Stimulated activated CD4-positive, alpha-beta T cell treated with anti-CD3 and anti-CD28 coated beads, Interleukin-1b, Interleukin-23, amount 100 ng/mL, for 24 hours (primary cell): Measurements from ENCODE around the gene EEF2K.
"Not testable (repeated sequence)": the region's sequence is repeated elsewhere in the genome, so short reads cannot be mapped to it uniquely, and the experiment has no call there.

Experiments used
- DNase-seq, 4 experiments: peaks; one replicate each; pipeline ENCODE4 v3.0.0-alpha.2; 2020; ENCODE audit warnings: low read depth in 4 of 4, low spot score in 1 of 4

Gene EEF2K

GRCh38 chr16:22207715-22208360 lies 1.8 kb downstream of the EEF2K start:
- no peak for DNase-seq

DNA sequence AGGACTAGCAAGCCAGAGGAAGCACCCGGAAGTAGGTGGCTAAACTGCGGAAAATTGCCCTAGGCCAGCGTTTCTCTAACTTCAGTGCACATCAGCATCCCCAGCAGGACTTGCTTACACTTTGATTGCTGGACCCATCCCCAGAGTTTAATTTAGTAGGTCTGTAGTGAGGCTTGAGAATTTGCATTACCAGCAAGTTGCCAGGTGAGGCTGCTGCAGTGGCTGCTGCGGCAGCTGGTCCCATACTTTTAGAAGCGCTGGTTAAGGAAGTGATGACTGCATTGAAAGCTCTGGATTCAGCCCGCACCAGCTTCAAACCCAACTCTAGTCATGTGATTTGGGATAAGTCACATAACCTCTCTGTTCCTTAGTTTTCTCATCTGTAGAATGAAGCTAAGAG lies 4.2 kb downstream of the EEF2K start:
- DNase-seq: no peak

DNA sequence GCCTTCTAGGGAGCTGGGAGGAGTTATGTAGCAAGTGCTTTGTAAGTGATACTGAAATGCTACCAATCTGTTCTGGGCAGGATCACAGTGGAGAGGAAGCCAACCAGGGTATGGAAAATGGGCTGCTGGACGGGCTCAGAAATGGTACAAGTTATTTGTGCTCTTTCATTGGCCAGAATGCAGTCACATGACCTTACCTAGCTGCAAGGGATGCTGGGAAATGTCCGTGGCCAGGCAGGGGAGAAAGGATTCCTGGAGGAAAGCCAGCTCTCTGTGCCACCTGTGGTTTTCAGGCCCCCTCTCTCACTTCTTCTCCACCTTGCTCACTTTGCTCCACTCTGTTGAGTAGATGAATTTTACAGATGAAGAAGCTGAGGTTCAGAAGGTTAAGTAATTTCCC lies 4.8 kb downstream of the EEF2K start:
- DNase-seq: no peak

- no peak for DNase-seq
These were observed 7.2 kb downstream of the EEF2K start for GRCh38 chr16:22213236-22213635.

GRCh38 chr16:22213801-22214200 lies 7.7 kb downstream of the EEF2K start:
- DNase-seq: no peak

- DNase-seq: no peak
These were observed 8.3 kb downstream of the EEF2K start for GRCh38 chr16:22214402-22214801.

- no peak for DNase-seq
These were observed 8.8 kb downstream of the EEF2K start for GRCh38 chr16:22214889-22215288.

DNA sequence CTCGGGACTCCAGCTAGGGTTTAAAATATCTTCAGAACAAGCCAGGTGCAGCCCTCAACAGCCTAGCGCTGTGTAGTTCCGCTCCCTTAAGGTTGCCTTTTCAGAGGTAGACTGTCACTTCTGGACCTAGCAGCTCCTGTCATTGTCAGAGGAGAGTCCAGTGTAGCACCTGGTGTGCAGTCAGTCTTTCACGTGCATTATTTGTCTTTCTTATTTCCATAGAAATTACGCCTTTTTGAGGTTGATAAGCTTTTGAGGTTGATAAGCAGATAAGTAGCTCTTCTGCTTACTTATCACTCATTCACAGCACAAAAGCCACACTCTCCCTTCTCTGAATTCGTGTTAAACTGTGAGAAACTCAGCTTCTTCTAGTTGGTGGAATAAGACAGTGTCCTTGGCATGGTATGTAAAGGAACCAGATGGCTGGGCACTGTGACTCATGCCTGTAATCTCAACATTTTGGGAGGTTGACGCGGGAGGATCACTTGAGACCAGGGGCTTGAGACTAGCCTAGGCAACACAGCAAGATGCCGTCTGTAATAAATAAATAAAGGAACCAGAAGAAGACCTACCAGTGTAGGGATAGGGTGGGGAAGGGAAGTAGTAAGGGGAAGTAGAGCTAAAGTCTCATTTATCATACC lies 10.2 kb downstream of the EEF2K start:
- no peak for DNase-seq

DNA sequence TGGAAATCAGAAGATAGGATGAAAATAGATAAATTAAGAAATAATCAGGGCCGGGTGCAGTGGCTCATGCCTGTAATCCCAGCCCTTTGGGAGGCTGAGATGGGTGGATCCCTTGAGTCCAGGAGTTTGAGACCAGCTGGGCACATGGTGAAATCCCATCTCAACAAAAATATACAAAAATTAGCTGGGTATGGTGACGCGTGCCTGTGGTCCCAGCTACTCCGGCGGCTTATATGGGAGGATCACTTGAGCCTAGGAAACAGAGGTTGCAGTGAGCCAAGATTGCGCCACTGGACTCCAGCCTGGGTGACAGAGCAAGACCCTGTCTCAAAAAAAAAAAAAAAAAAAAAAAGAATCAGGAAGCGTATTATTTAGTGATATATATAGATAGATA lies 10.8 kb downstream of the EEF2K start:
- not testable (repeated sequence) for DNase-seq

DNA sequence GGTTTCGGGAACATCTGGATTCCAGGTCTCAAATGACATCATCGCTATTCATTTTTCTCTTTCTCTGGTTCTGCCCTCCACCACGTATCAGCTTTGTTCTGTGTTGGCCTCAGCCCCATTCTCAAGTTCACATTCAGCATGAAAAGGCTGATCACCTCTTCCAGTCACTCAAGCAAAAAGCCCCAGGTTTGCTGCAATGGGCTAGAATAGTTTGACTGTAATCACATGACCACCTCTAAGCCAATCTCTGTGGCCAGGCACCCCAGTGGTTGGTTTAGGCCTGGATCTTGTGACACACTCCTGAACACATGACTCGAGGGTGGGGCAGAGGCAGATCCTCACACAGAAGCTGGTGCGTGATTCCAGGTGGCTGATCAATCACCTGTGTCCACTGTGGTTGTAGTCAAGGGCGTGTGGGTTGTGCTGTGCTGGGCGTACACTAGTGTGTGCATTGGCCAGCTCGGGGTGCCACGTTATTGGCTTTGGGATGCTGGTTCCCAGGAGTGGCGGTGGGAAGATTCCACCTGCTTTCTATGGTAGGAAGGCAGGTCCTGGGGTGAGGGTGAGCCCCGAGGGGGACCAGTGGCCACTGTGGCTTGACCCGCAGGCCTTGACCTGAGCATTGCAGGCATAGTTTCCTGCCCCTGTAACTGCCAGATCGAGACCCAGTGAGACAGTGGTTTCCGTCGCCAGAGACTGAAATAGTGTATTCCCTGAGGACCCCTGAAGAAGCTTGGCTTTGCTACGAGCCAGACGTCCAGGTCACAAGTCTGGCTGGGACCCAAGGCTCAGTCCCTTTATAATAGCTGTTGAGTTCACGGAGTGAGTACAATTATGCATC lies 12.0 kb downstream of the EEF2K start:
- DNase-seq: no peak

DNA sequence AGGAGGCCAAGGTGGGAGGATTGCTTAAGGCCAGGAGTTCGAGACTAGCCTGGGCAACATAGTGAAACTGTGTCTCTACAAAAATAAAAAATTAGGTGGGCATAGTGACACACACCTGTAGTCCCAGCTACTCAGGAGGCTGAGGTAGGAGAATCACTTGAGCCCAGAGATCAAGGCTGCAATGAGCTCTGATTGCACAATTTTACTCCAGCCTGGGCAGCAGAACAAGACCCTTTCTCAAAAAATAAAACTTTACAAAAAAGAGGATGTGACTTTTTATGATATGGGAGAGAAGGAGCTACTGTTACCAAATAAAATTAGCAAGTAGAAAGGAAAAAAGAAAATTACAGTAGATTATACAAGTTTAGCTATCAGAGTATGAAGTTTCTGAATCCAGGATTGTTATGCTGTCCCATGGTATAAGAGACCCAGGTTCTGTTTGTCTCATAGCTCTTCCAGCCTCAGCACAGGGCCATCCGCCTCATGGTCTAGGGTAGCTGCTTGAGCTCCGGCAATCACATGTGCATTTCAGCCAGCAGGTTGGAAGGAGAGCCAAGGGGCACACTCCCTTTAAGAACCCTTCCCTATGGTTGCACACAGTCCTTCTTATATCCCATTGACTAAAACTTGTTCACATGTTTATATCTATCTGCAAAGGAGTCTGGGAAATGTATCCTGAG lies 13.5 kb downstream of the EEF2K start:
- DNase-seq: no peak

- DNase-seq: no peak
These were observed 14.0 kb downstream of the EEF2K start for GRCh38 chr16:22220069-22220440.

DNA sequence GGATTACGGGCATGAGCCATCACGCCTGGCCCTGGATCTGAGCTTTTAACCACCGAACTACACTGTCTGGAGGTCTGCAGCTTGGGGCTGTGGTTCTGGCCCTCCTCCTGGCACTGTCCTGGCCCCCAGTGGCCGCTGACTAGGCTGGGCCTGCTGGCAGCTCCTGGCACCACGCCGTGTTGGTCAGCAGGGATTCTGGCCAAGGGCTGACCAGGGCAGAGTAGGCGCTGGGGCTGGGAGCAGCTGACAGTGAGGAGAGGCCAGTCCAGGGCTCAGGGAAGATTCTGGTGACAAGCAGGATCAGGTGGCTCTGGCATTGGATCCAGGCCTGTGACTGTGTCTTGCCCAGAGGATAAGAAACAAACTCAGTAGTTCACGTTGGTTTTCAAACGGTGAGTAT lies 14.6 kb downstream of the EEF2K start:
- DNase-seq: no peak

DNA sequence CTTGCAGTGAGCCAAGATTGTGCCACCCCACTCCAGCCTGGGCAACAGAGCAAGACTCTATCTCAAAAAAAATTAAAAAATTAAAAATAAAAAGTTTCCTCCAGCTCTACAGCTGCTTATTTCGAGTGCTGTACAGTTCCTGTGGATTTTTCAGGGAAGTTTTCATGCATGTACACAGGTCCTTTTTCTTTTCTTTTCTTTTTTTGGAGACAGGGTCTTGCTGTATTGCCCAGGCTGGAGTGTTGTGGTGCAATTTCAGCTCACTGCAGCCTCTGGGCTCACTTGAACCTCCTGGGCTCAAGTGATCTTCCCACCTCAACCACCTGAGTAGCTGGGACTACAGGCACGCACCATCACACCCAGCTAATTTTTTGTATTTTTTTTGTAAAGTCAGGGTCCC lies 15.9 kb downstream of the EEF2K start:
- no peak for DNase-seq

DNA sequence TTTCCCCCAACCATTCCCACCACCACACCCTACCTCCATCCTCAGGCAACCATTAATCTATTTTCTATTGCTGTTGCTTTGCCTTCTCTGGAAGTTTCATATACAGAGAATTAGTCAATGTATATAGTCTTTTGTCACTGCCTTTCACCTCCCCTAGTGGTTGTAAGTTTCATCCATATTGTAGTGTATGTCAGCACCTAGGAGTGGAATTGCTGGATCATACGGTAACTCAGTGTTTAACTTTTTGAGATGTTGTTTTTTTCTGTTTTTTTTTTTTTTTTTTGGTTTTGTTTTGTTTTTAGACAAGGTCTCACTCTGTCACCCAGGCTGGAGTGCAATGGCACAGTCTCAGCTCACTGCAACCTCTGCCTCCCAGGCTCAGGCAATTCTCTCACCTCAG lies 16.9 kb downstream of the EEF2K start:
- DNase-seq: no peak

- DNase-seq: no peak
These were observed 19.0 kb downstream of the EEF2K start for GRCh38 chr16:22225060-22225459.

DNA sequence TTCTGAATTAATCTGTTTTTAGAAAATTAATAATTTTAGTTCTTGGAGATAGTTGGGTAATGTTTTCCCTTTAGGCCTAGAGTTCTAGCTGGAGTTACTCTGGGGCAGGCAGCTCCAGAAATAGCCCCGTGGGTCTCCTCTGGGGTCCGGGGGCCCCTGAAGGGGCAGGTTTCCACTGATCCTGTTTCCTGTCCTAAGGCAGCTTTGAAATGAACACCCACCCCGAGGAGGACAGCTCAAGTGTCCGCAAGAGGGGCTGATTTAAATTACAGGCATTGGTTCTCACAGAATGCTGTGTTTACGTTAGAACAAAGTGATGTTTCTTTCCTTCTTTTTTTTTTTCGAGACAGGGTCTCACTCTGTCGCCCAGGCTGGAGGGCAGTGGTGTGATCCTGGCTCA lies 23.8 kb downstream of the EEF2K start:
- DNase-seq: no peak

DNA sequence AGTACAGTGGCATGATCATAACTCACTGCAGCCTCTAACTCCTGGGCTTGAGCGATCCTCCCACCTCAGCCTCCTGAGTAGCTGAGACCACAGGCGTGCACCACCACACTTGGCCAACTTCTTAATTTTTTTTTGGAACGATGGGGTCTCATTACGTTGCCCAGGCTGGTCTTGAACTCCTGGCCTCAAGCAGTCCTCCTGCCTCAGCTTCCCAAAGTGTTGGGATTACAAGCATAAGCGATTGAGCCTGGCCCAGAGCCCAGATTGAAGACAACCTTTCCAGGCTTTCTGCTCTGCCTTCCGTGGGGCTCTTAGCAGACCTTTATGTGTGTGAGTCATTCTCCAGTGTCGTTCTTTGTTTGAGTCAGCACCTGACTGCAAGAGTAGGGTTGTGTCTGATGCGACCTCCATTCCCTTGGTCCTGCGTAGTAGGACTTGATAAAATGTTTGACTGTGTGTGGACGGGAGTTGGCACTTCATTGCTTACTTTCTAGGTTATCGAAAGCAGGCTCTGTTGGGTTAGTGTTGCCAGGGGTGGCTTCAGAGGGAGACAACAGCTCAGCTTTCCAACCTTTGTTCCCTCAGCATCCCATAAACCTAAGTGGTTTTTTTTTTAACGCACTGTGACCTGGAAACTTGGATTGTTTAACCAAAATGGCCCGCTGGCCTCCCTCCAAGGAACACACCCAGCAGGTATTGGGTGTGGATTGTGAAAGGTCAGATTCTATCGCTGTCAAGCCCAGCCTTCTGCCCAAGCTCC lies 26.4 kb downstream of the EEF2K start:
- peak in 3 of 4 experiments; percentile 7 to 33 (median 11) for DNase-seq

DNA sequence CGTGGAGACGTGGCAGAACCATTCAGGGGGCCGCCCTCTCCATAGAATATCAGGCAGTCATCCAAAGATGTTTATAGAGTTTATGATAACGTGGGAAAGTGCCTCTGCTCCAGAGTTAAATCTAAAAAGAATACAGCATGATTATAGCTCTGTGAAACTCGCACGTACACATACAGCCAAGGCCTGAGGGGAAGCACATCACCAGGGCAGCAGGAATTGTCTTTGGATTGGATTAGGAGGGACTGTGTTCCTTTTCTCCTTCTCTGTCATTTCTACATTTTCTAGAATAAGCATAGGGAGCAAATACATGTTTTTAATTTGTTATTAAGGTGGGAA lies 26.9 kb downstream of the EEF2K start:
- no peak for DNase-seq

GRCh38 chr16:22235839-22236745 lies 30.0 kb downstream of the EEF2K start:
- DNase-seq: no peak
